ENCODE results near the gene RAC3. TPM values are rescaled to one million over a fixed set of nuclear protein-coding genes. Genes with fewer than 3 reads are reported as not detected.
A peak's percentile ranks its signal among the peaks of the same experiment; 100 is the strongest.

Gene RAC3
- total and polyA plus RNA-seq, 9 of the 15 experiments (the other 6 are each of a cell fraction or from before 2014, with no cell fraction given) = 0.23 to 292 (median 118) TPM

- TF ChIP-seq ZNF609 (CRISPR knock-in tag; IDR thresholded peaks at IDR 0.05; ENCODE audit: borderline replicate concordance) = no peak
- peak; percentile 41 to 82; a peak in 2 of 4 replicates for TF ChIP-seq SIN3A (IDR thresholded peaks at IDR 0.05; ENCODE audit: borderline replicate concordance in 2 of 2, control insufficient read depth in 1 of 2, low read depth in 2 of 2, low read length in 2 of 2)
- TF ChIP-seq NR2C1 (IDR thresholded peaks at IDR 0.05) = peak; percentile 98
- TF ChIP-seq NR2C1 (tag; IDR thresholded peaks at IDR 0.05) = peak; percentile 99
- 0 out of 2 replicates have a peak, but pooled peaks have one; percentile 41 for TF ChIP-seq KLF6 (CRISPR knock-in tag; IDR thresholded peaks at IDR 0.05; ENCODE audit: borderline replicate concordance)
- 0 out of 2 replicates have a peak, but pooled peaks have one; percentile 47 for TF ChIP-seq GTF2A2 (tag; IDR thresholded peaks at IDR 0.05)
- 0 out of 2 replicates have a peak, but pooled peaks have one; percentile 31 for TF ChIP-seq EP300 (IDR thresholded peaks at IDR 0.05; ENCODE audit: low read length)
- peak; percentile 59; the same call in 1 of the 2 replicates for TF ChIP-seq SOX6 (IDR thresholded peaks at IDR 0.05)
- no peak for TF ChIP-seq NFYB (IDR thresholded peaks at IDR 0.05; ENCODE audit: extremely low read depth, insufficient read length)
- TF ChIP-seq ZNF707 (CRISPR knock-in tag; conservative IDR thresholded peaks at IDR 0.05) = peak; percentile 30; the same call in 1 of the 2 replicates
- TF ChIP-seq CBX5 (IDR thresholded peaks at IDR 0.05; ENCODE audit: borderline replicate concordance, low read depth) = peak; percentile 25; the same call in 1 of the 2 replicates
- peak; percentile 81 for TF ChIP-seq MYC (IDR thresholded peaks at IDR 0.05; ENCODE audit: low read depth, low read length)
- TF ChIP-seq MYC (CRISPR knock-in tag; IDR thresholded peaks at IDR 0.05; ENCODE audit: borderline replicate concordance, low read depth) = no peak; the same call in 1 of the 2 replicates
- peak; percentile 66; the same call in 1 of the 2 replicates for TF ChIP-seq PHB (CRISPR knock-in tag; IDR thresholded peaks at IDR 0.05)
- 0 out of 2 replicates have a peak, but pooled peaks have one; percentile 36 for TF ChIP-seq ZNF384 (IDR thresholded peaks at IDR 0.05; ENCODE audit: low read depth, low read length)
- TF ChIP-seq ZNF592 (IDR thresholded peaks at IDR 0.05) = peak; percentile 92
- no peak for TF ChIP-seq RFX1 (IDR thresholded peaks at IDR 0.05)
- TF ChIP-seq NR1H2 (CRISPR knock-in tag; IDR thresholded peaks at IDR 0.05) = peak; percentile 60; the same call in 1 of the 2 replicates
- no peak for TF ChIP-seq ILK (tag; IDR thresholded peaks at IDR 0.05; ENCODE audit: borderline replicate concordance, low read depth)
- 0 out of 2 replicates have a peak, but pooled peaks have one; percentile 8 for TF ChIP-seq ZSCAN29 (IDR thresholded peaks at IDR 0.05)
Observed at GRCh38 chr17:82065638-82066303, 34.3 kb downstream of the RAC3 start, which contains the start of gene DUS1L (continued).

Data from K562 (cell line).